GM21423 (cell line): ENCODE results near the gene CRABP2.

ENCODE experiments used
- ATAC-seq: cut with Tn5 transposase; IDR thresholded peaks from one replicate; pipeline ENCODE4 v1.9.1; 2021; ENCODE audit warnings: mild to moderate bottlenecking, moderate library complexity; ENCODE audit not compliant: unreplicated experiment

CRABP2 gene

DNA sequence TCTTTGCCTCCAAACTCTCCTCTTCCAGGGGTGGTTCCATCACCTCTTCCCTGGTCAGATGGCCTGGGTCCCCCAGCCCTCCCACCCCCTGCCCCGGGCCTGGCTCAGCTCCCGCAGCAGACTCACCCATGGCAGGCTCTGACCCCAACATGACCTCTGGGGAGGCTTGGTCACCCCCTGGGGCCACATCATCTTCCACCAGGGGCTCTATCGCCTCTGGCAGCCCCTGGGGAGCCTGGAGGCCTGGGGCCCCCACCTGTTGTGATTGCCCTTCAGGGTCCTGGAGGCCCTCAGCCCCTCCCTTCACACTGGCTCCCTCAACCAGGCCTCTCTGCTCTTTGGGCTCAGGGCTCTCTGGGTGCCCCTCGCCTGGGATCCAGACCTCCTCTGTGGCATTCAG lies 34.6 kb downstream of the CRABP2 start:
- ATAC-seq: no peak

GRCh38 chr1:156670359-156670758 lies 35.0 kb downstream of the CRABP2 start:
- no peak for ATAC-seq

GRCh38 chr1:156669794-156670193 lies 35.6 kb downstream of the CRABP2 start:
- ATAC-seq: no peak

- no peak for ATAC-seq
These were observed 36.4 kb downstream of the CRABP2 start for GRCh38 chr1:156668801-156669637.

DNA sequence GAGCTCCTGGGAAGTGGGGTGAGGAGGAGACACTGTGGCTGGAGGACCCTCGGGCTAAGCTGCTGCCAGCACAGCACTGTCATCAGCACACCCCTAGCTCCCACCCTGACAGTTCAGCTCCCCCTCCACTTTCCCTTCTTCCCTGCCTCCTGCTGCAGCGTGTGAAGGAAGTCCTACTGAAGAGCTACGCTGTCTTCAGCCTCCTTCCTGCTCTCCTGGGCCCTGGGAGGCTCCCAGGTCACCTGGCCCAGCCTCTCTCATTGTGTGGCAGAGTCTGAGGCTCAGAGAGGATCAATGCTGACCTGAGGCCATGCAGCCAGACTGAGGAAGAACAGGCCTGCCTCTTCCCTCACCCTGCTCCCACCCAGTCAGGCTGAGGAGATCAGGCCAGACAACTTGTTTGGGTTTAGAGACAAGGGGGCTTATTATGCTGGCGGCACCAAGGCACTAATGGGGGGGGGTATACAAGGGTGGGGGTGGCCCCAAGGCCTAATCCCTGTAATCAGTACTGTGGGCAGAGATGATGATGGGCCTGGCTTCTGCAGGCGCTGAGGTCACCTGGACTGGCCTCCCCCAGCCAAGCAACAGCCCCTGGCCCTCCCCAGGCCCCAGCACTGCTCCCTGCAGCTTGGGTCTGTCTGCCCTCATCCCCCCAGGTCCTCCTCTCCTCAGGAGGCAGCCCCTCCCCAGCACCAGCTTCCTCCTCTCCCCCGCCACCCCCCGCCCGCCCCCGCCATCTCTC lies 37.2 kb downstream of the CRABP2 start:
- no peak for ATAC-seq

DNA sequence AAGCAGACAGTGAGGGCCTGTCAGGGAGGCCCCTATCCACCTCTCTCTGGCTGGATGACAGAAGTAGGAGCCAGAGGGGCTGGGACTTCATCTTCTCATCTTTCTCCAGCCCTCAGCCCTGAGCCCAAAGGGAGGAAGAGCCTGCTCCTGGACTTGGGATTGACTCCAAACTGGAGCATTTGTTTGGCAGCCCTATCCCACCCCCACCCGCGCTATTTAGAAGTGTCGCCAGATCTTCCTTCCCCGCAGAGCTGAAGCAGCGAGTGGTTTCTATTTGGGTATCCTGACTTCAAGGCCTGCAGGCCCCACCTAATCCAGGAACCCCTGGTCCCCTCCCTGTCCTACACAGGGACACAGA lies 37.8 kb downstream of the CRABP2 start:
- no peak for ATAC-seq

DNA sequence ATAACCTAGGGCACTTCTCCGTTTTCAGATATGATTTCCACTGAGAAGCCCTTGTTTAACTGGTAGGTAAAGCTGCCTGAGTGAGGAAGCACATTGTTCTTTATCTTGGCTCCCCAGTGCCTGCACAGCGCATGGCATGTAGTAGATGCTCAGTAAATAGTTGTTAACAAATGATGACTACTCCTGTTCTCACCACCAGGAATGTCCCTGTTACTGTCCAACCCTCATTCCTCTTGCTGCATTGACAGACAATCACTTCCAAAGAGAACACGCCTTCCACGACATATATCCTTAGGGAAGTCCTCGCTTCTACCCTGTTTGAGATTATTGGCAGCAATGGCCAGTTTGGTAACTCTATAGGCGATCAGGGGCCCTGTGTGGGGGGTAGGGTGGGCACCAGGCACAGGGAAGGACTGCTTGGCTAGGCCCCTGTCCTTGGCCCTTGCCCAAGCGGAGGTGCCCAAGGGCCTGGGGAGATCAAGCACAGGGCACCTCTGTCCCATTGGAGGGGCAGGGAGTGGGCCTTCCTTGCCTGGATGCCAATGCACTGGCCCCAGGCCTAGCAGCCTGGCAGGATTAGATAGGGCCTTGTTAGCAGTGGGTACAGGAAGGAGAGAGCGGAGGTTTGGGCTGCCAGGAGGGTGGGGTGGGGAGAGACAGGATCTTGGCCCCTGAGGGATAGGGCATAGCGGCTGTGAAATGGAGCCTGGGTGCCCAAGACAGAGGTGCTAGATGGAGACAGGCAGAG lies 38.3 kb downstream of the CRABP2 start:
- ATAC-seq: no peak

GRCh38 chr1:156665539-156665938 lies 39.8 kb downstream of the CRABP2 start:
- no peak for ATAC-seq

DNA sequence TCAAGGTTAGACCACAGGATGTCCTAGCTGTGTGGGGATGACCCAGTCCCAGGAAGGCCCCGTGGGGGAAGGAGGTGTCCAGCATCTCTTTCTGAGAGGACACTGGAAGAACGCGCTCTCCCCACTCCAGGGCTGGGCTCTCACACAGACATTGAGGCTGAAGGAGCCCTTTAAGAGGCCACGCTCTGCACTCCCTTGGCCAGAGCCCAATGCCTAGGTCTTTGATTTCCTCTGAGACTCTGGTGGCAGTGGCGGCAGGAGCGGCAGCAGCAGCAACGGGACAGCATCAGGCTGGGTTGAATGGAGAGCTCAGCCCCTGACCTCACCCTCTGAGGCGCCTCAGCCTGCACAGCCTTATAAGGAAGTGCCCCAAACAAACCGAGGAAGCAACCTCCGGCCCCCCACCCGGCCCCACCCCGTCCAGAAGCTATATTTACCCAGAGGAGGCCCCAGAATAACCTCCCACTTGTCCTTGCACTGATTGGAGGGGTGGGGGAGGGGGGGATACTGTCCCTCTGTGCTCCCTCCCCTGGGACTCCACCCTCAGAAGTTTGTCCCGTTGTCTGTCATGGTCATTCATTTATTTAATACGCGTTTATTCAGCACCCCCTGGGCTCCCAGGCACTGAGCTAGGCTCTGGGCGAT lies 40.5 kb downstream of the CRABP2 start:
- ATAC-seq: no peak

GRCh38 chr1:156664046-156664766 lies 41.2 kb downstream of the CRABP2 start:
- ATAC-seq: no peak

- no peak for ATAC-seq
These were observed 42.2 kb downstream of the CRABP2 start for GRCh38 chr1:156663178-156663577.

DNA sequence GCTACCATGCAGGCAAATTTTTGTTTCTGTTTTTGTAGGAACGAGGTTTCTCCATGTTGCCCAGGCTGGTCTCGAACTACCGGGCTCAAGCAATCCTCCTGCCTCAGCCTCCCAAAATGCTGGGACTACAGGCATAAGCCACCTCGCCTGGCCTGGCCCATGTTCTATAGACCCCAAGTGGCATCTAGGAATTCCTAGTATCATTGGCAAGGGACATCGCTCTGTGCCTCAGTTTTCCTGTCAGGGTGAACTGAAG lies 42.7 kb downstream of the CRABP2 start:
- no peak for ATAC-seq

GRCh38 chr1:156662005-156662799 lies 43.2 kb downstream of the CRABP2 start:
- no peak for ATAC-seq

GRCh38 chr1:156660752-156661112 lies 44.7 kb downstream of the CRABP2 start:
- no peak for ATAC-seq

GRCh38 chr1:156659988-156660751 lies 45.2 kb downstream of the CRABP2 start:
- ATAC-seq: peak; percentile 50

GRCh38 chr1:156659661-156659987 lies 45.8 kb downstream of the CRABP2 start:
- ATAC-seq: no peak

- no peak for ATAC-seq
These were observed 46.3 kb downstream of the CRABP2 start for GRCh38 chr1:156658945-156659574.

DNA sequence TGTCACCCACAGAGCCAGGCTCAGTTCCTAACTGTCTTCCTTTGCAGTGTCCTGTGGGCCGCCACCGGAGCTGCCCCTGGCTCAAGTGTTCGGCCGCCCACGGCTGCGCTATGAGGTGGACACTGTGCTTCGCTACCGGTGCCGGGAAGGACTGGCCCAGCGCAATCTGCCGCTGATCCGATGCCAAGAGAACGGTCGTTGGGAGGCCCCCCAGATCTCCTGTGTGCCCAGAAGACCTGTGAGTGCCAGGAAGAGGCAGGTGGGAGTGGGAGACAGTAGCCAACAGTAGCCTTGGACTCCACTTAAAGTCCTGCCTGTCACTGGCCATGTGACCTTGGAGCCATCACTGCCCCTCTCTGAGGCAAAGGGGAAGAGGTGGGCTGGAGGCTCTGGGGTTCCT lies 46.9 kb downstream of the CRABP2 start:
- no peak for ATAC-seq

GRCh38 chr1:156657741-156658319 lies 47.6 kb downstream of the CRABP2 start:
- no peak for ATAC-seq
